ENCODE measurements around the gene PUDP. TPM values are rescaled to one million over a fixed set of nuclear protein-coding genes. Genes with fewer than 3 reads are reported as not detected.

Gene PUDP
- total RNA-seq, 1 donor from 2014 or later, result 17.2 TPM

DNA sequence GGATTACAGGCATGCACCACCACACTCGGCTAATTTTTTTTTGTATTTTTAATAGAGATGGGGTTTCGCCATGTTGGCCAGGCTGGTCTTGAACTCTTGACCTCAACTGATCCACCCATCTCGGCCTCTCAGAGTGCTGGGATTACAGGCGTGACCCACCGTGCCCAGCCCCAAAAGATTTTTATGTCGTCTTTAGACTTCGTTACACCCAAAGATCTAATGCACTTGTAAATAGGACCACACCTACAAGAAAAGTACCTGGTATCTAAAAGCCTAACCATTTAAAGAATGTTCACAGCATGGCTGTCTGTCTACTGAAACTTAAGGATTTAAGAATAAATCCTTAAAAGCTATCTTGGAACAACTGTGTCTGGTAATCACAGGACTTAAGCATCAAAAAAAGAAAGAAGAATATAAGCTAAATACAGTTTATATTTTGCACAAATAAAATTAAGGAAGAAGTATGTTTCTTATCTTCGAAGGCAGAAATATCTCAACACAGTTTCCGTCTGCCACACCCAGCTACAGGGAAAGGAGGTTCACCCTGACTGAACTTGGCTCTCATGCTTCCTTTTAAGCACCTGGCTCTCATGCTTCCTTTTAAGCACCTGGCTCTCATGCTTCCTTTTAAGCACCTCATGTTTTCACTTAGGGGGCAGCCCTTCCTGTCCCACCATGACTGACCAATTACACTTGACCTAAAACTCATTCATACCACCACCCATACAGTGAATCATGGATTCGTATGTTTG lies 92.4 kb downstream of the PUDP start:
- no peak for DNase-seq (ENCODE audit: extremely low spot score in 2 of 2)
- Histone ChIP-seq H3K27ac (no peak overlapping the region), H3K9me3 (no peaks in the 10 kb centered on the region), H3K27me3 (no peaks in the 10 kb centered on the region), H3K4me1 (no peaks in the 10 kb centered on the region), H3K36me3 (no peaks in the 10 kb centered on the region), H3K4me3 (no peak overlapping the region)
- intact Hi-C loops (cut with DNase I), result no loop called here
- no peak for TF ChIP-seq POLR2A (IDR thresholded peaks at IDR 0.05)
- TF ChIP-seq POLR2AphosphoS5 (IDR thresholded peaks at IDR 0.05; ENCODE audit: insufficient read depth in 1 of 2, low read depth in 1 of 2), result no peak
- TF ChIP-seq, protein P1, sequence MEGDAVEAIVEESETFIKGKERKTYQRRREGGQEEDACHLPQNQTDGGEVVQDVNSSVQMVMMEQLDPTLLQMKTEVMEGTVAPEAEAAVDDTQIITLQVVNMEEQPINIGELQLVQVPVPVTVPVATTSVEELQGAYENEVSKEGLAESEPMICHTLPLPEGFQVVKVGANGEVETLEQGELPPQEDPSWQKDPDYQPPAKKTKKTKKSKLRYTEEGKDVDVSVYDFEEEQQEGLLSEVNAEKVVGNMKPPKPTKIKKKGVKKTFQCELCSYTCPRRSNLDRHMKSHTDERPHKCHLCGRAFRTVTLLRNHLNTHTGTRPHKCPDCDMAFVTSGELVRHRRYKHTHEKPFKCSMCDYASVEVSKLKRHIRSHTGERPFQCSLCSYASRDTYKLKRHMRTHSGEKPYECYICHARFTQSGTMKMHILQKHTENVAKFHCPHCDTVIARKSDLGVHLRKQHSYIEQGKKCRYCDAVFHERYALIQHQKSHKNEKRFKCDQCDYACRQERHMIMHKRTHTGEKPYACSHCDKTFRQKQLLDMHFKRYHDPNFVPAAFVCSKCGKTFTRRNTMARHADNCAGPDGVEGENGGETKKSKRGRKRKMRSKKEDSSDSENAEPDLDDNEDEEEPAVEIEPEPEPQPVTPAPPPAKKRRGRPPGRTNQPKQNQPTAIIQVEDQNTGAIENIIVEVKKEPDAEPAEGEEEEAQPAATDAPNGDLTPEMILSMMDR (IDR thresholded peaks at IDR 0.05), result no peak

DNA sequence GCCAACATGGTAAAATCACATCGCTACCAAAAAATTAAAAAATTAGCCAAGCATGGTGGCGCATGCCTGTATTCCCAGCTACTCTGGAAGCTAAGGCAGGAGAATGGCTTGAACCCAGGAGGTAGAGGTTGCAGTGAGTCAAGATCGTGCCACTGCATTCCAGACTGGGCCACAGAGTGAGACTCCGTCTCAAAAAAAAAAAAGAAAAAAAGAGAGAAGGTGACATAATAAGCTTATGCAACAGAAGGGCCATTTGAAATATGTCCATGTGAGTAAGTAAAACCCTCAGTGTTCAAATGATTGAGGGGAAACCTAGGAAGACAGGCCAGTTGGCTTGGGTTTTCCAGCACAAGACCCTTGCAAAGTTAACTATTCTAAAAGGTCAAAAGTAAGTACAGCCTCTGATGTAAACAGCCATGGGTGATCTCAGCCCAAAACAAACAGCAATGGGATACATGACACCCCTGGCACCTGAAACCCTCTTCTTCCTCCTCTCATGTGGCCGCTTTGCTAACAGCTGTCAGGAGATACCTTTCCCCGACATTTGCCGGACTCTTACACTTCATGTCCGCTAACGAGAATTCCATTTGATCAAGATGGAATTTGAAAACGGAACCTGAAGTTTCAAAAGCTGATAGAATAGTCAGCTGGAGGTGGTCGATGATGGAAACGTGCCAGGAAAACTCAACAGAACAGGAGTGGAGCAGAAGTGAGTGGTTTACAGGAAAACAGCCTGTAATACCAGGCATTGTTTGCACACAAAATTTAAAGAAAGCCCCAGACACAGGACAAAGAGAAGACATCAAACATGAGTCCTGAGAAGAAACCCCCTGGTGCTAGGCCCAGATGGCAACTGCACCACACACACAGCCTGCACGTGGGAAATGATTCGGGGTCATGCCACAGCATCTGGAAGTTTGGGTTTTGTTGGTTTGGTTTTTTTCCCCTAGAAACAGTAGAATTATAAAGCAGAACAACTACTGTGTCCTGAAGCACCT lies 93.4 kb downstream of the PUDP start:
- peaks cover 0 to 7% of the 10 kb centered on the region in 2 donors for H3K36me3 ChIP-seq
- H3K27me3 ChIP-seq, result no peaks in the 10 kb centered on the region
- H3K4me3 ChIP-seq, result no peak overlapping the region
- no peak for TF ChIP-seq POLR2AphosphoS5 (IDR thresholded peaks at IDR 0.05; ENCODE audit: insufficient read depth in 1 of 2, low read depth in 1 of 2)
- TF ChIP-seq, protein P1 (IDR thresholded peaks at IDR 0.05), result no peak
- TF ChIP-seq POLR2A (IDR thresholded peaks at IDR 0.05), result no peak
- DNase-seq (ENCODE audit: extremely low spot score in 2 of 2), result no peak
- no peaks in the 10 kb centered on the region for H3K9me3 ChIP-seq
- H3K27ac ChIP-seq, result no peak overlapping the region
- intact Hi-C loops (cut with DNase I), result no loop called here
- no peaks in the 10 kb centered on the region for H3K4me1 ChIP-seq

DNA sequence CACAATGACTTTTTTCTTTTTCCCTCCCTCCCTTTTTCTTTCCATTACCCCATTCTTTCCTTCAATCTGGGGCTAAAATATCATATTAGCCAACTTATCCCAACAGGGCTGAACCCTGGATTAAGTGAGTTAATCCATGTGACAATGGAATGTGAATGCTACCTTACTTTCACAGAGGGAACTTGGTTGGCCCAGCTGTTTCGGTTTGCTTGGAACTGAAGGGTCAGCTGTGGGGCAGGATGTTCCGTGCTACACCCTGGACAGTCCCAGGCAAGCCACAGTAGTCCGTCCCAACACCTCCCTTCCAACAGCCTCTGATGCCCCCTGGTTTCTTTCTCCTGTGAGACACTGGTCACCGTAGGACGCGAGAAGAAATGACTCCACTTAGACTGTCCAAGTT lies 95.4 kb downstream of the PUDP start:
- Histone ChIP-seq H3K27ac (no peak overlapping the region), H3K27me3 (no peaks in the 10 kb centered on the region), H3K9me3 (no peaks in the 10 kb centered on the region), H3K4me1 (no peaks in the 10 kb centered on the region), H3K4me3 (no peak overlapping the region), H3K36me3 (peaks cover 0 to 7% of the 10 kb centered on the region in 2 donors)
- intact Hi-C loops (cut with DNase I), result no loop called here
- TF ChIP-seq, protein P1 (IDR thresholded peaks at IDR 0.05), result no peak
- TF ChIP-seq POLR2A (IDR thresholded peaks at IDR 0.05), result no peak
- TF ChIP-seq POLR2AphosphoS5 (IDR thresholded peaks at IDR 0.05; ENCODE audit: insufficient read depth in 1 of 2, low read depth in 1 of 2), result no peak
- DNase-seq (ENCODE audit: extremely low spot score in 2 of 2), result no peak

DNA sequence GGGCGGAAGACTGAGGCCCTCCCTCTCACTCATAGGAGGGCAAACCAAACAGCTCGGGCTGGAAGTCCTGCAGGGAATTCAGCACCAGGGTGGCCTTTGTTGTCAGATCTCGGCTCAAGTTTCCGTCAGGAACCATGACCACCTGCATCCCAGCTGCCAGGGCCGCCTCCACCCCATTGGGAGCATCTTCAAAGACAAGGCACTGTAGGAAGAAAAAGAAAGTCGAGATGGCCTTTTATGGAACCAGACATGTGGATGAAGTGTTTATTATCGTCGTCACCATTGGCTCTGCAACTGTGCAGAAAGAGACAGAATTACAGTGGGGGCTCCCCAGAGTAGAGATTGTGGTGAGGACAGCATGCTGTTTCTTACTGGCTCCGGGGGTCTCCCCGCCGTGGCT lies 97.7 kb downstream of the PUDP start:
- TF ChIP-seq POLR2AphosphoS5 (IDR thresholded peaks at IDR 0.05; ENCODE audit: insufficient read depth in 1 of 2, low read depth in 1 of 2), result no peak
- TF ChIP-seq, protein P1 (IDR thresholded peaks at IDR 0.05), result no peak
- intact Hi-C loops (cut with DNase I), result no loop called here
- Histone ChIP-seq H3K27ac (no peak overlapping the region), H3K9me3 (no peaks in the 10 kb centered on the region), H3K4me3 (no peak overlapping the region), H3K4me1 (no peaks in the 10 kb centered on the region), H3K36me3 (peaks cover 0 to 7% of the 10 kb centered on the region in 2 donors), H3K27me3 (no peaks in the 10 kb centered on the region)
- no peak for DNase-seq (ENCODE audit: extremely low spot score in 2 of 2)
